Esophagus muscularis mucosa (tissue), 4 donors: ENCODE results near the gene NXN. TPM values are rescaled to one million over a fixed set of nuclear protein-coding genes. Genes with fewer than 3 reads are reported as not detected.

ENCODE experiments used
- DNase-seq: peaks from one replicate; pipeline ENCODE4 v3.0.0-alpha.2; 2017; ENCODE audit errors: extremely low spot score
- H3K27ac ChIP-seq, 4 donors: fragments of 200-600 bp; sonication (generic); replicated peaks in 1 of 4; 1 replicate in 3 of 4; 2 replicates in 1 of 4; pipeline ENCODE4 v1.5.1; 2016 to 2019; ENCODE audit warnings: mild to moderate bottlenecking in 1 of 4
- H3K27me3 ChIP-seq, 4 donors: fragments of 200-600 bp; sonication (generic); one replicate each; pipeline versions ENCODE4 v1.5.1 to v1.6.0; 2016 to 2019
- H3K36me3 ChIP-seq, 4 donors: fragments of 200-600 bp; sonication (generic); one replicate each; pipeline ENCODE4 v1.5.1; 2016 to 2019
- H3K4me1 ChIP-seq, 4 donors: fragments of 200-600 bp; sonication (generic); one replicate each; pipeline ENCODE4 v1.5.1; 2016 to 2019
- H3K4me3 ChIP-seq, 4 donors: fragments of 200-600 bp; sonication (generic); 1 replicate in 2 of 4; 2 replicates in 2 of 4; pipeline ENCODE4 v1.5.1; 2016 to 2019; ENCODE audit warnings: mild to moderate bottlenecking in 4 of 4, moderate library complexity in 1 of 4
- H3K9me3 ChIP-seq, 4 donors: fragments of 200-600 bp; sonication (generic); 1 replicate in 3 of 4; 2 replicates in 1 of 4; pipeline ENCODE4 v1.5.1; 2016 to 2019
- EP300 ChIP-seq: sonication (generic); formaldehyde crosslinking; IDR thresholded peaks from one replicate; pipeline ENCODE4 v1.6.1; 2017; ENCODE audit warnings: antibody characterized with exemption
- POLR2A ChIP-seq: fragments of 450-650 bp; IDR thresholded peaks from one replicate; pipeline ENCODE4 v1.6.1; 2017; ENCODE audit warnings: antibody characterized with exemption, moderate library complexity, mild to moderate bottlenecking, low read depth
- POLR2AphosphoS5 ChIP-seq, 2 donors: sonication (generic); formaldehyde crosslinking; IDR thresholded peaks; one replicate each; pipeline ENCODE4 v1.6.1; 2017; ENCODE audit warnings: antibody characterized with exemption in 2 of 2
- WGBS: methylation state at CpG from one replicate; pipeline ENCODE4 v1.1.5; 2018; 5-methylcytosine and 5-hydroxymethylcytosine counted together
- intact Hi-C: fragments of 100-400 bp; cut with DNase I; formaldehyde crosslinking; loops from one replicate; pipeline ENCODE4 v1.15.1; 2023
- total RNA-seq, 4 donors: library from RNA; depleted of rRNA; stranded (reverse); fragments of >200 nt; gene quantifications; one replicate each; pipeline versions ENCODE4 v1.1.0 to v1.2.1, GENCODE V29; 2016
- TF ChIP-seq, protein P1 (sequence below), 3 experiments: fragments of 200-600 bp in 2 of 3; fragments of 450-650 bp in 1 of 3; sonication (generic) in 2 of 3; IDR thresholded peaks; one replicate each; pipeline ENCODE4 v1.5.1; 2017 to 2019; ENCODE audit warnings: antibody characterized with exemption in 3 of 3, mild to moderate bottlenecking in 2 of 3, moderate library complexity in 1 of 3

NXN gene
- total RNA-seq, 4 donors from 2014 or later = 37.0 to 65.6 (median 49.8) TPM

DNA sequence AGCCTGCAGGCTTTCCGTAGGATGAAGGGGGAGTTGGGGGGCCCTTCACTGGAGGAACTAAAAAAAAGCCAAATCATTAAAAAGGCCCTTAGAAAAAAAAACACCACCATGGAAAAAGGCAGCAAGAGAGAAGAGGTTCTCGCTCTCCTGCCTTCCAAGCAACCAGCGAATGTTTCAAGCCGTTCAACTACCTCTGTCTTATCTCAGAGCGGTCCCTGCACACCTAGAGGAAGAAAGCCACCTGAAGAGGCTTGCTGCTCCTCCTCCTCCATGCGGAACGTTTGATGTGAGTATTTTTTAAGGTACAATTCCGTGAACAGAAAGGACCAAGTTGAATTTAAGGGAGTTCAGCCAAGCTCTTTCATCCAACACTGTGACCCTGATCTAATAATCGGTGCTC lies 9.2 kb downstream of the NXN start:
- no peaks in the 10 kb centered on the region for H3K36me3 ChIP-seq
- H3K27me3 ChIP-seq = no peaks in the 10 kb centered on the region
- H3K9me3 ChIP-seq = no peaks in the 10 kb centered on the region
- peak overlapping the region; percentile 62 to 78 (median 76) for H3K27ac ChIP-seq
- H3K4me1 ChIP-seq = peaks cover 0 to 42% (median 38%) of the 10 kb centered on the region in 4 donors
- intact Hi-C loops = no loop called here
- no peak for DNase-seq
- no peak for TF ChIP-seq POLR2A
- peak overlapping the region; percentile 37 to 47 (median 42) for H3K4me3 ChIP-seq
- 64% methylated on average over 9 of the region's 9 CpGs for WGBS

DNA sequence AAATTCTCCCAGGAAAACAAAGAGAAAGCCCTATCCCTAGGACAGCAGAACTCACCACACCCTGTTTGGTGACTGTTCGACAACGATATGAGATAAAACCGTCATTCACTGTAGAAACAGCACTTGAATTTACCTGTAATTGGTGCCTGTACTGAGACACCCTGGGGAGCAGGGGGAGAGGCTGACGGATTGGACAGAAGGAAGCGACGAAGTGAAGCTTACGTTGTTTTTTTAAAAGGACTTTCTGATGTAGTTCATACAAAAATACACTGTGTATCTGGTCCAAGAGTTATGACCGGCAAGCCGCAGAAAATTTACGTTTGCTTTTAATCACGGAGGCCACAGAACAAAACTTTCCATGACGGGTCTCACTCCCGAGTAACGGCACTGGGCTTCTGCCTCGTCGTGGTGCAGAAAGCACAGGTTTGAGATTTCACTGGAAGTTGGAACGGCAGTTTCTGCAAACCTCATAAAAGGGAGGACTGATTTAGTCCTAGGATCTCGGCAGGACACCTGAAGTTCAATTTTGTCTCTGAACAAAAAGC lies 9.7 kb downstream of the NXN start:
- intact Hi-C loops = no loop called here
- 25% methylated on average over 18 of the region's 18 CpGs for WGBS
- TF ChIP-seq POLR2AphosphoS5 (IDR thresholded peaks at IDR 0.05) (peak; percentile 34 to 46), POLR2A (no peak)
- no peaks in the 10 kb centered on the region for H3K36me3 ChIP-seq
- no peak for DNase-seq
- H3K27ac ChIP-seq = peak overlapping the region; percentile 62 to 78 (median 76)
- H3K27me3 ChIP-seq = no peaks in the 10 kb centered on the region
- peak overlapping the region; percentile 37 to 47 (median 42) for H3K4me3 ChIP-seq
- no peaks in the 10 kb centered on the region for H3K9me3 ChIP-seq
- H3K4me1 ChIP-seq = peaks cover 0 to 42% (median 38%) of the 10 kb centered on the region in 4 donors

DNA sequence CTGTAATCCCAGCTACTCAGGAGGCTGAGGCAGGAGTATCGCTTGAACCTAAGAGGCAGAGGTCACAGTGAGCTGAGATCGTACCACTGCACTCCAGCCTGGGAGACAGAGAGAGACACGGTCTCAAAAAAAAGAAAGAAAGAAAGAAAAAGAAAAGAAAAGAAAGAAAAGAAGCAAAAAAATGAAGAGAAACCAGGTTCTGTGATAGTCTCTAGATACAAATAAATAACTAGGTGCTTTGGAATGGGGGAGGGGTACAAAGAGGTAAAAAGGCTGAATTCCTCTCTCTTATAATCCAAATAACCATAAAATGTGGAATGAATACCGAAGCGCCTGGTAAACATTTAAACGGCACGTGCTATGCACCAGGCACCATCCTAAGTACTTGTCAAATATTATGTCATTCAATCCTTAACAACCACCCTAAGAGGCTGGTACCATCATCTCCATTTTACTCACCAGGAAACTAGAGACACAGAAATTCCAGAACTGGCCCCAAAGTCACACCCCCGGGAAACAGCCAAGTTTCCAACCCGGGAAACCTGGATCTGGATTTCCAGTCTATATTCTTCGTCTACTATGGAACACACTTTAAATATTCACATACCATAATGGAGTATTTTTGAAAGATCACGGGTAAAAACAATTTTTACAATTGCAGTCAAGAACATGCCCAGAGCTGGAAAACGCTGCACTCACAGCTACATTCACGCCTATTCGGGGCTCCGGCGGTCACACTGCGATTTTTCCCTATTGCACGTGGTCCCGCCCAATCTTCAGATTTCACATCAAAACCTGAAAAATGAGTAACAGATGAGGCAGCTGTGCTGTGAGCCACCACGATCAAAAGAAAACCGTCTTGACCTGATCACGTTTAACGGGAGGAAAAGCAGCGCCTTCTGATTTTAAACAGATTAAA lies 10.5 kb downstream of the NXN start:
- Histone ChIP-seq H3K4me1 (peaks cover 0 to 49% (median 44%) of the 10 kb centered on the region in 4 donors), H3K36me3 (no peaks in the 10 kb centered on the region), H3K9me3 (no peaks in the 10 kb centered on the region), H3K27me3 (no peaks in the 10 kb centered on the region), H3K27ac (peak overlapping the region; percentile 62 to 78 (median 76)), H3K4me3 (peak overlapping the region; percentile 37 to 47 (median 42))
- 47% methylated on average over 24 of the region's 24 CpGs for WGBS
- intact Hi-C loops = no loop called here
- DNase-seq = no peak
- TF ChIP-seq, protein P1, sequence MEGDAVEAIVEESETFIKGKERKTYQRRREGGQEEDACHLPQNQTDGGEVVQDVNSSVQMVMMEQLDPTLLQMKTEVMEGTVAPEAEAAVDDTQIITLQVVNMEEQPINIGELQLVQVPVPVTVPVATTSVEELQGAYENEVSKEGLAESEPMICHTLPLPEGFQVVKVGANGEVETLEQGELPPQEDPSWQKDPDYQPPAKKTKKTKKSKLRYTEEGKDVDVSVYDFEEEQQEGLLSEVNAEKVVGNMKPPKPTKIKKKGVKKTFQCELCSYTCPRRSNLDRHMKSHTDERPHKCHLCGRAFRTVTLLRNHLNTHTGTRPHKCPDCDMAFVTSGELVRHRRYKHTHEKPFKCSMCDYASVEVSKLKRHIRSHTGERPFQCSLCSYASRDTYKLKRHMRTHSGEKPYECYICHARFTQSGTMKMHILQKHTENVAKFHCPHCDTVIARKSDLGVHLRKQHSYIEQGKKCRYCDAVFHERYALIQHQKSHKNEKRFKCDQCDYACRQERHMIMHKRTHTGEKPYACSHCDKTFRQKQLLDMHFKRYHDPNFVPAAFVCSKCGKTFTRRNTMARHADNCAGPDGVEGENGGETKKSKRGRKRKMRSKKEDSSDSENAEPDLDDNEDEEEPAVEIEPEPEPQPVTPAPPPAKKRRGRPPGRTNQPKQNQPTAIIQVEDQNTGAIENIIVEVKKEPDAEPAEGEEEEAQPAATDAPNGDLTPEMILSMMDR (IDR thresholded peaks at IDR 0.05) = no peak
- TF ChIP-seq EP300 (no peak), POLR2AphosphoS5 (IDR thresholded peaks at IDR 0.05) (no peak), POLR2A (no peak)

DNA sequence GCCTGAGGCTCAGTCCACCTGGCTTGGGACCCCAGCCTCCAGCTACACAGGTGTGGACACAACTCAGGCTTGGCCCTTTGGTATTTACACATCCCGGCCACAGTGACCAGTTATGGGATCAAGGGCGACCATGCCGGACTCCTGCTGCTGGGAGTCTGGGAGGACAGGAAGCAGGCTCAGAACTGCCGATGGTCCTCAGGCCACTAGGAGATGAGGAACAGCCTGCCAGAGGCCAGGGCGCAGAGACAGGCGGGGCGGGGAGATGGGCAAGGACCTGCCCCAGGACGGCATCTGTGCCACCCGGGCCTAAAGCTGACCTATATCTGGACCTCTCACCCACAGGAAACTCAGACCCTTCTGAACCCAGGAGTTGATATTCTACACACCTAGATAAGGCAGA lies 12.5 kb downstream of the NXN start:
- Histone ChIP-seq H3K27me3 (no peaks in the 10 kb centered on the region), H3K4me1 (peaks cover 0 to 59% (median 55%) of the 10 kb centered on the region in 4 donors), H3K27ac (no peak overlapping the region), H3K4me3 (no peak overlapping the region), H3K9me3 (no peaks in the 10 kb centered on the region), H3K36me3 (no peaks in the 10 kb centered on the region)
- intact Hi-C loops = no loop called here
- 97% methylated on average over 9 of the region's 9 CpGs for WGBS
- no peak for DNase-seq
- TF ChIP-seq, protein P1 (IDR thresholded peaks at IDR 0.05) = no peak
- TF ChIP-seq POLR2A (no peak), POLR2AphosphoS5 (IDR thresholded peaks at IDR 0.05) (no peak), EP300 (no peak)

DNA sequence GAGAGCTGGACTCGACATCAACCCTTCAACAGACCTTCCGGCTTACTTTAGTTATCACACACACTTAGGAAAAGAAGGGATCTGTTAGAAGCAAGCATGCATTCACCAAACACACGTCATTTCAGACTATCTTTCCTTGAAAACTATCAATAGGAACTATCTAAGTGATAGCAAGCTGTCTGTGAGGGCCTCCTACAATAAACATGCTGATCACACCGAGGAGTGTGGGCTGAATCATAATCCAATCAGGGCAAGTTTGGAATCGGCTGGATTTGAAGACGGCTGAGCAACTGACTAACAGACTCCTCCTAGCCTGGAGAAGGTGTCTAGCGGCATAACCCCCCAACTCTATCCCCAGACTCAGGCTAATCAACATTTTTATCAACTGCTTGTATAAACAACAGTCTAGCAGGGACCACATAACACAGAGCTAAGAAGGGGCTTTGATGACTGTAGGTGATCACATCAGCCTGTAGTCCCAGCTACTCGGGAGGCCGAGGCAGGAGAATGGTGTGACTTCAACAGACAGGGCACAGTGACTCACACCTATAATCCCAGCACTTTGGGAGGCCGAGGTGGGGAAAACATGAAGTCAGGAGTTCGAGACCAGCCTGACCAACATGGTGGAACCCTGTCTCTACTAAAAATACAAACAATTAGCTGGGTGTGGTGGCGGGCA lies 14.1 kb downstream of the NXN start:
- intact Hi-C loops = no loop called here
- peaks cover 0 to 65% (median 56%) of the 10 kb centered on the region in 4 donors for H3K4me1 ChIP-seq

More for the DNA sequence above, 14.1 kb downstream of the NXN start:
- DNase-seq = no peak
- Histone ChIP-seq H3K9me3 (no peaks in the 10 kb centered on the region), H3K27ac (peak overlapping the region in 1 of 4 donors; percentile 68), H3K27me3 (no peaks in the 10 kb centered on the region), H3K36me3 (no peaks in the 10 kb centered on the region), H3K4me3 (no peak overlapping the region)
- TF ChIP-seq POLR2AphosphoS5 (IDR thresholded peaks at IDR 0.05) (no peak), POLR2A (no peak), EP300 (no peak)
- TF ChIP-seq, protein P1 (IDR thresholded peaks at IDR 0.05) = no peak
- 79% methylated on average over 9 of the region's 12 CpGs for WGBS
